A549 (cell line): ENCODE data around the gene TBC1D4. TPM values are rescaled to one million over a fixed set of nuclear protein-coding genes. Genes with fewer than 3 reads are reported as not detected.

Experiments
- ATAC-seq, 2 experiments: fragments of 200-7000 bp in 1 of 2; fragments of >200 bp in 1 of 2; cut with Nextera tagmentation in 1 of 2; cut with Tn5 transposase in 1 of 2; 3 replicates each; pipeline versions ENCODE4 v1.8.0 to v1.9.1; 2018 to 2020; ENCODE audit warnings: mild to moderate bottlenecking in 1 of 2, moderate library complexity in 1 of 2
- CTCF ChIA-PET: fragments of 300-600 bp; sonication (Branson Sonifier 250); formaldehyde crosslinking; extraction: SDS; loops from one replicate; lab custom pipeline; 2021; ENCODE audit warnings: antibody characterized with exemption, inconsistent platforms; lab: Yijun Ruan, JAX
- POLR2A ChIA-PET: fragments of 350-600 bp; formaldehyde crosslinking; extraction: SDS; loops from one replicate; lab custom pipeline; 2021; ENCODE audit warnings: antibody characterized with exemption, inconsistent platforms; lab: Yijun Ruan, JAX
- DNase-seq, 2 experiments: peaks; one replicate each; pipeline versions ENCODE4 v3.0.0 to v3.0.0-alpha.2; 2011 to 2016; ENCODE audit warnings: low read depth in 1 of 2, low spot score in 1 of 2
- FAIRE-seq: peaks from 2 replicates; lab custom pipeline; 2011; peaks lifted over from hg19 to GRCh38; lab: Jason Lieb, UNC
- H3K27ac ChIP-seq, 2 experiments: fragments of >200 bp; sonication (Bioruptor Twin); formaldehyde crosslinking; 3 replicates each; pipeline ENCODE4 v1.5.1; 2016 to 2017
- H3K4me1 ChIP-seq: fragments of >200 bp; sonication (Bioruptor Twin); formaldehyde crosslinking; 3 replicates; pipeline ENCODE4 v1.6.1; 2016
- H3K4me2 ChIP-seq: fragments of >200 bp; sonication (Bioruptor Twin); formaldehyde crosslinking; 3 replicates; pipeline ENCODE4 v1.6.1; 2016
- H3K4me3 ChIP-seq: fragments of >200 bp; sonication (Bioruptor Twin); formaldehyde crosslinking; 3 replicates; pipeline ENCODE4 v1.5.1; 2016
- H3K9me3 ChIP-seq: fragments of >200 bp; sonication (Bioruptor Twin); formaldehyde crosslinking; 3 replicates; pipeline ENCODE4 v1.6.1; 2016
- CBX8 ChIP-seq: fragments of 200-600 bp; sonication (generic); IDR thresholded peaks from 2 replicates; pipeline ENCODE4 v1.6.1; 2016
- CHD2 ChIP-seq: fragments of 150-350 bp; IDR thresholded peaks from 2 replicates; pipeline ENCODE4 v1.6.1; 2014; ENCODE audit warnings: low read length; ENCODE audit not compliant: partially characterized antibody
- CHD4 ChIP-seq: fragments of 200-600 bp; sonication (generic); IDR thresholded peaks from 2 replicates; pipeline ENCODE4 v1.6.1; 2016; ENCODE audit warnings: antibody characterized with exemption, mild to moderate bottlenecking, borderline replicate concordance
- EHF ChIP-seq: fragments of 250-450 bp; sonication (Bioruptor Pico); IDR thresholded peaks from 2 replicates; pipeline ENCODE4 v1.5.0; 2020; ENCODE audit warnings: mild to moderate bottlenecking
- EHMT2 ChIP-seq: fragments of 200-600 bp; sonication (generic); IDR thresholded peaks from 2 replicates; pipeline ENCODE4 v1.6.1; 2016; ENCODE audit warnings: antibody characterized with exemption, low read depth, mild to moderate bottlenecking, moderate library complexity
- ELK1 ChIP-seq: fragments of 150-350 bp; IDR thresholded peaks from 2 replicates; pipeline ENCODE4 v1.6.1; 2014; ENCODE audit warnings: low read depth, mild to moderate bottlenecking, low read length
- EP300 ChIP-seq, 2 experiments: fragments of >200 bp; sonication (Bioruptor Twin); formaldehyde crosslinking; IDR thresholded peaks; 2 replicates in 1 of 2; 3 replicates in 1 of 2; pipeline ENCODE4 v1.6.1; 2016 to 2017
- HDAC2 ChIP-seq: fragments of 200-600 bp; sonication (generic); IDR thresholded peaks from 2 replicates; pipeline ENCODE4 v1.6.1; 2016
- HES2 ChIP-seq: fragments of >200 bp; sonication (Bioruptor Twin); formaldehyde crosslinking; IDR thresholded peaks from 2 replicates; pipeline ENCODE4 v1.6.1; 2016
- HOXB5 ChIP-seq: fragments of 250-450 bp; sonication (Bioruptor Pico); IDR thresholded peaks from 2 replicates; pipeline ENCODE4 v1.5.0; 2020; ENCODE audit warnings: mild to moderate bottlenecking, moderate library complexity
- JUN ChIP-seq, 2 experiments: fragments of >200 bp; sonication (Bioruptor Twin); formaldehyde crosslinking; IDR thresholded peaks; 2 replicates in 1 of 2; 3 replicates in 1 of 2; pipeline ENCODE4 v1.6.1; 2016 to 2017
- KDM1A ChIP-seq: fragments of 200-600 bp; sonication (generic); IDR thresholded peaks from 2 replicates; pipeline ENCODE4 v1.6.1; 2016; ENCODE audit warnings: low read depth, mild to moderate bottlenecking
- MAFK ChIP-seq: fragments of 450-650 bp; IDR thresholded peaks from 2 replicates; pipeline ENCODE4 v1.6.1; 2014; ENCODE audit not compliant: partially characterized antibody
- MAX ChIP-seq: IDR thresholded peaks from 2 replicates; pipeline ENCODE4 v1.6.1; 2012
- MYC ChIP-seq: IDR thresholded peaks from 2 replicates; pipeline ENCODE4 v1.6.1; 2012; ENCODE audit warnings: mild to moderate bottlenecking, inconsistent platforms, low read length, improper control_type of control experiment, borderline replicate concordance
- NFE2L2 ChIP-seq: fragments of 150-350 bp; conservative IDR thresholded peaks from 2 replicates; pipeline ENCODE4 v1.6.1; 2014; ENCODE audit warnings: low read length
- NR3C1 ChIP-seq: fragments of >200 bp; sonication (Bioruptor Twin); formaldehyde crosslinking; IDR thresholded peaks from 3 replicates; pipeline ENCODE4 v1.6.1; 2017
- PBX3 ChIP-seq: IDR thresholded peaks from 2 replicates; pipeline ENCODE4 v1.6.1; 2012
- POLR2A ChIP-seq: IDR thresholded peaks from 2 replicates; pipeline ENCODE4 v1.6.1; 2012; ENCODE audit warnings: mild to moderate bottlenecking, low read length
- RARB ChIP-seq: fragments of 250-450 bp; sonication (Bioruptor Pico); IDR thresholded peaks from 2 replicates; pipeline ENCODE4 v1.8.0; 2021; ENCODE audit warnings: mild to moderate bottlenecking, moderate library complexity
- RFX5 ChIP-seq: fragments of 450-650 bp; IDR thresholded peaks from 2 replicates; pipeline ENCODE4 v1.7.1; 2014; ENCODE audit warnings: antibody characterized with exemption, mild to moderate bottlenecking, moderate library complexity
- RNF2 ChIP-seq: fragments of 200-600 bp; sonication (generic); IDR thresholded peaks from 2 replicates; pipeline ENCODE4 v1.6.1; 2016; ENCODE audit warnings: low read depth, mild to moderate bottlenecking, antibody characterized with exemption, moderate library complexity, borderline replicate concordance
- SREBF2 ChIP-seq: fragments of 450-650 bp; IDR thresholded peaks from 2 replicates; pipeline ENCODE4 v1.6.1; 2014; ENCODE audit warnings: mild to moderate bottlenecking, moderate library complexity
- ZFP36 ChIP-seq: fragments of 450-650 bp; IDR thresholded peaks from 2 replicates; pipeline ENCODE4 v1.6.1; 2014; ENCODE audit warnings: borderline replicate concordance; ENCODE audit not compliant: partially characterized antibody
- ZNF302 ChIP-seq: fragments of 250-450 bp; sonication (Bioruptor Pico); IDR thresholded peaks from 2 replicates; pipeline ENCODE4 v1.9.0; 2021; ENCODE audit warnings: inconsistent platforms, mild to moderate bottlenecking, moderate library complexity
- WGBS: methylation state at CpG from one replicate; pipeline ENCODE4 v1.1.6; 2017; ENCODE audit errors: missing lambda C conversion rate; 5-methylcytosine and 5-hydroxymethylcytosine counted together
- polyA plus RNA-seq, 4 experiments: library from polyadenylated mRNA; depleted of rRNA in 3 of 4; stranded (reverse); fragments of >200 nt; fragmentation: RNase III in 1 of 4; extraction: RNeasy Plus Mini Kit Qiagen cat#74134 plus additional on column Dnase treatment in 1 of 4; gene quantifications; 2 replicates in 3 of 4; 3 replicates in 1 of 4; pipeline ENCODE4 v1.2.3, GENCODE V29; 2011 to 2017

TBC1D4 gene
- polyA plus RNA-seq, 2 of the 4 experiments (the other 2 are of a cell fraction), result 9.5 to 12.5 TPM

GRCh38 chr13:75507027-75508001 lies 25.3 kb upstream of the TBC1D4 start:
- Histone ChIP-seq H3K4me1 (no peaks in the 10 kb centered on the region), H3K4me2 (no peak overlapping the region), H3K9me3 (no peaks in the 10 kb centered on the region), H3K4me3 (no peak overlapping the region)
- 78% methylated on average over 7 of the region's 10 CpGs for WGBS
- DNase-seq (no peak), FAIRE-seq (no peak), ATAC-seq (no peak)
- ChIA-PET POLR2A (no interaction called here), CTCF (interaction anchor here (1.2 kb wide), 1 partner anchor 136 kb away, joined by 3 read pairs; no protein-coding TSS in a partner anchor)
- TF ChIP-seq EHMT2 (no peak), NR3C1 (no peak), MAX (no peak), CHD2 (no peak), RNF2 (no peak), SREBF2 (no peak), JUN (IDR thresholded peaks at IDR 0.05) (no peak), MYC (no peak), HOXB5 (CRISPR knock-in tag) (no peak), RFX5 (no peak), RARB (CRISPR knock-in tag) (no peak), NFE2L2 (no peak), MAFK (no peak), HDAC2 (no peak), POLR2A (no peak)
- TF ChIP-seq, all 56 proteins: peak for 0
- no peak overlapping the region for H3K27ac ChIP-seq

- no peak for DNase-seq
- Histone ChIP-seq H3K9me3 (no peaks in the 10 kb centered on the region), H3K4me2 (no peak overlapping the region), H3K4me3 (no peak overlapping the region), H3K27ac (no peak overlapping the region), H3K4me1 (no peaks in the 10 kb centered on the region)
- ATAC-seq, result no peak
- no peak for FAIRE-seq
- CTCF ChIA-PET, result no interaction called here
- TF ChIP-seq NR3C1, result no peak
- no peak for TF ChIP-seq ZNF302
- no peak for TF ChIP-seq HES2
- no peak for TF ChIP-seq JUN (IDR thresholded peaks at IDR 0.05)
- no peak for TF ChIP-seq EP300 (IDR thresholded peaks at IDR 0.05)
- no peak for TF ChIP-seq EHF (CRISPR knock-in tag)
- no peak for TF ChIP-seq RNF2
- TF ChIP-seq CHD4, result no peak
- TF ChIP-seq KDM1A, result no peak
- no peak for TF ChIP-seq PBX3
- TF ChIP-seq ZFP36, result no peak
- POLR2A ChIA-PET, result no interaction called here
- 91% methylated on average over 1 of the region's 1 CpG for WGBS
These were observed 24.0 kb upstream of the TBC1D4 start for GRCh38 chr13:75506018-75506417.

- Histone ChIP-seq H3K27ac (no peak overlapping the region), H3K4me3 (no peak overlapping the region), H3K9me3 (no peaks in the 10 kb centered on the region), H3K4me2 (no peak overlapping the region), H3K4me1 (no peaks in the 10 kb centered on the region)
- ChIA-PET POLR2A (no interaction called here), CTCF (no interaction called here)
- ATAC-seq, result no peak
- TF ChIP-seq CBX8 (no peak), ELK1 (no peak)
- no peak for FAIRE-seq
- DNase-seq, result no peak
- 69% methylated on average over 3 of the region's 3 CpGs for WGBS
These were observed 23.4 kb upstream of the TBC1D4 start for GRCh38 chr13:75505327-75505726.
